Endothelial cell (in vitro differentiated cells): ENCODE data around the gene BICD2. TPM values are rescaled to one million over a fixed set of nuclear protein-coding genes. Genes with fewer than 3 reads are reported as not detected.

ENCODE experiments used
- DNase-seq: peaks from one replicate; pipeline ENCODE4 v3.0.0; 2021; ENCODE audit warnings: low spot score
- H3K27ac Mint-ChIP-seq: one replicate; pipeline ENCODE4 v1.8.0; 2021; ENCODE audit warnings: mixed read lengths, inconsistent platforms; ENCODE audit not compliant: unreplicated experiment
- H3K27me3 Mint-ChIP-seq: one replicate; pipeline ENCODE4 v1.8.0; 2021; ENCODE audit warnings: mild to moderate bottlenecking, moderate library complexity, mixed read lengths, inconsistent platforms; ENCODE audit not compliant: unreplicated experiment
- H3K36me3 Mint-ChIP-seq: one replicate; pipeline ENCODE4 v1.8.0; 2021; ENCODE audit warnings: mild to moderate bottlenecking, low read depth, mixed read lengths, inconsistent platforms; ENCODE audit not compliant: unreplicated experiment
- H3K4me1 Mint-ChIP-seq: one replicate; pipeline ENCODE4 v1.8.0; 2021; ENCODE audit warnings: mild to moderate bottlenecking, mixed read lengths, inconsistent platforms; ENCODE audit not compliant: unreplicated experiment
- H3K4me3 Mint-ChIP-seq: one replicate; pipeline ENCODE4 v1.8.0; 2021; ENCODE audit warnings: mild to moderate bottlenecking, mixed read lengths, inconsistent platforms; ENCODE audit not compliant: unreplicated experiment
- H3K9me3 Mint-ChIP-seq: one replicate; pipeline ENCODE4 v1.8.0; 2021; ENCODE audit warnings: mixed read lengths, inconsistent platforms; ENCODE audit not compliant: unreplicated experiment
- total RNA-seq: library from RNA; stranded (reverse); fragmentation: NEBNext Ultra II Directional; extraction: Animal tissue kit (Norgen Biotek cat#: 25700); gene quantifications from one replicate; pipeline ENCODE4 v1.2.1, GENCODE V29; 2021; ENCODE audit not compliant: unreplicated experiment
- TF ChIP-seq, protein P1 (sequence below): fragments of 200-600 bp; sonication (generic); IDR thresholded peaks from one replicate; pipeline ENCODE4 v1.5.0; 2021; ENCODE audit warnings: antibody characterized with exemption; ENCODE audit not compliant: unreplicated experiment

The BICD2 gene
- total RNA-seq, 1 donor from 2014 or later = 31.8 TPM

GRCh38 chr9:92761686-92762085 is 2.9 kb downstream of the BICD2 start:
- TF ChIP-seq, protein P1, sequence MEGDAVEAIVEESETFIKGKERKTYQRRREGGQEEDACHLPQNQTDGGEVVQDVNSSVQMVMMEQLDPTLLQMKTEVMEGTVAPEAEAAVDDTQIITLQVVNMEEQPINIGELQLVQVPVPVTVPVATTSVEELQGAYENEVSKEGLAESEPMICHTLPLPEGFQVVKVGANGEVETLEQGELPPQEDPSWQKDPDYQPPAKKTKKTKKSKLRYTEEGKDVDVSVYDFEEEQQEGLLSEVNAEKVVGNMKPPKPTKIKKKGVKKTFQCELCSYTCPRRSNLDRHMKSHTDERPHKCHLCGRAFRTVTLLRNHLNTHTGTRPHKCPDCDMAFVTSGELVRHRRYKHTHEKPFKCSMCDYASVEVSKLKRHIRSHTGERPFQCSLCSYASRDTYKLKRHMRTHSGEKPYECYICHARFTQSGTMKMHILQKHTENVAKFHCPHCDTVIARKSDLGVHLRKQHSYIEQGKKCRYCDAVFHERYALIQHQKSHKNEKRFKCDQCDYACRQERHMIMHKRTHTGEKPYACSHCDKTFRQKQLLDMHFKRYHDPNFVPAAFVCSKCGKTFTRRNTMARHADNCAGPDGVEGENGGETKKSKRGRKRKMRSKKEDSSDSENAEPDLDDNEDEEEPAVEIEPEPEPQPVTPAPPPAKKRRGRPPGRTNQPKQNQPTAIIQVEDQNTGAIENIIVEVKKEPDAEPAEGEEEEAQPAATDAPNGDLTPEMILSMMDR = no peak
- H3K27me3 Mint-ChIP-seq = peaks cover 18% of the 10 kb centered on the region
- no peaks in the 10 kb centered on the region for H3K9me3 Mint-ChIP-seq
- H3K4me3 Mint-ChIP-seq = peak overlapping the region; percentile 26
- no peak for DNase-seq
- H3K4me1 Mint-ChIP-seq = peaks cover 43% of the 10 kb centered on the region
- no peak overlapping the region for H3K27ac Mint-ChIP-seq
- peaks cover 13% of the 10 kb centered on the region for H3K36me3 Mint-ChIP-seq

- H3K4me3 Mint-ChIP-seq = no peak overlapping the region
- TF ChIP-seq, protein P1 = no peak
- no peaks in the 10 kb centered on the region for H3K9me3 Mint-ChIP-seq
- H3K27ac Mint-ChIP-seq = no peak overlapping the region
- H3K27me3 Mint-ChIP-seq = peaks cover 11% of the 10 kb centered on the region
- no peak for DNase-seq
- peaks cover 35% of the 10 kb centered on the region for H3K4me1 Mint-ChIP-seq
- peaks cover 7% of the 10 kb centered on the region for H3K36me3 Mint-ChIP-seq
Measured at GRCh38 chr9:92760494-92760893, 4.1 kb downstream of the BICD2 start.

- Mint-ChIP-seq H3K27ac (no peak overlapping the region), H3K36me3 (peaks cover 7% of the 10 kb centered on the region), H3K4me1 (peaks cover 34% of the 10 kb centered on the region), H3K9me3 (no peaks in the 10 kb centered on the region), H3K27me3 (peaks cover 10% of the 10 kb centered on the region), H3K4me3 (no peak overlapping the region)
- TF ChIP-seq, protein P1 = no peak
- no peak for DNase-seq
Measured at GRCh38 chr9:92760070-92760469, 4.6 kb downstream of the BICD2 start.

DNA sequence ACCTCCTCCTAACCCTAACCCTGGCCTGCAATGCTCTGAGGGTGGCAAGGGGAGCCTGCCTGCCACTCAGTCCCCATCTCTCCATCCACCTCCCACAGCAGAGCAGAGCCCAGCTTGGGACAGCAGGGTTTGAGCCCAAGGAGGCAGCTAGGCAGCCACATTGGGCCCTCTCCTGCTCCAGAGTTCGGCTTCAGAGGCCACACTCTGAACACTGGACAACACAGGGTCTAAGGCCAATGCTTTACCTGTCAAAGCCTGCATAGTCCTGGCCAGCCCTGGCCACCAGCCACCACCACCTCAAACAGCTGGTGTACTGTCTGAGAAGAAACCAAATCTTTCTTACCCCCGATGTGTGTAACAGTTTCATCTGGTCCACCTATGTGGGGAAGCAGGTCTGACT is 5.2 kb downstream of the BICD2 start:
- TF ChIP-seq, protein P1 = no peak
- Mint-ChIP-seq H3K27ac (no peak overlapping the region), H3K36me3 (peaks cover 7% of the 10 kb centered on the region), H3K27me3 (peaks cover 10% of the 10 kb centered on the region), H3K9me3 (no peaks in the 10 kb centered on the region), H3K4me1 (peaks cover 34% of the 10 kb centered on the region), H3K4me3 (no peak overlapping the region)
- no peak for DNase-seq

DNA sequence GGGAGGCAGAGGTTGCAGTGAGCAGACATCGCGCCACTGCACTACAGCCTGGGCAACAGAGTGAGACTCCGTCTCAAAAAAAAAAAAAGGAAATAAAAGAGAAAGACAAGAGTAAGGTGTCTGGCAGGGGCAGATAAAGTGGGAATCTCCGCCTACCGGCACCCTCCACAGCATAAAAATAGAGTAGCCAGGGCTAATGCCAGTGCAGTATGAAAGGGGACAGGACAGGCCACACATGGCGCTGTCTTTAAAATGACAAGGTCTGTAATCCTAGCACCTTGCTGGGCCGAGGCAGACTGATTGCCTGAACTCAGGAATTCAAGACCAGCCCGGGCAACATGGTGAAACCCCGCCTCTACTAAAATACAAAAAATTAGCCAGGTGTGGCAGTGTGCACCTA is 7.8 kb downstream of the BICD2 start:
- no peaks in the 10 kb centered on the region for H3K9me3 Mint-ChIP-seq
- DNase-seq = no peak
- peaks cover 26% of the 10 kb centered on the region for H3K4me1 Mint-ChIP-seq
- H3K27ac Mint-ChIP-seq = no peak overlapping the region
- no peak overlapping the region for H3K4me3 Mint-ChIP-seq
- peaks cover 1% of the 10 kb centered on the region for H3K27me3 Mint-ChIP-seq
- TF ChIP-seq, protein P1 = no peak
- peaks cover 11% of the 10 kb centered on the region for H3K36me3 Mint-ChIP-seq
